H9 (cell line): Measurements from ENCODE around the gene FHIT. TPM values are rescaled to one million over a fixed set of nuclear protein-coding genes. Genes with fewer than 3 reads are reported as not detected.

Experiments
- DNase-seq: peaks from one replicate; pipeline ENCODE4 v3.0.0-alpha.2; 2017
- H2AFZ ChIP-seq: one replicate; pipeline ENCODE4 v1.6.1; 2013; ENCODE audit warnings: mild to moderate bottlenecking, low read length, control low read depth, moderate library complexity
- H2AK5ac ChIP-seq: 2 replicates; pipeline ENCODE4 v1.6.1; 2013; ENCODE audit warnings: low read length, control low read depth, mixed read lengths; ENCODE audit not compliant: insufficient read length
- H2BK120ac ChIP-seq: one replicate; pipeline ENCODE4 v1.6.1; 2013; ENCODE audit warnings: low read depth, mild to moderate bottlenecking, low read length, control low read depth, inconsistent platforms; ENCODE audit not compliant: poor library complexity, severe bottlenecking
- H2BK12ac ChIP-seq: 2 replicates; pipeline ENCODE4 v1.6.1; 2013; ENCODE audit warnings: low read length, control low read depth, mixed read lengths, low read depth; ENCODE audit not compliant: insufficient read length
- H2BK15ac ChIP-seq: 2 replicates; pipeline ENCODE4 v1.6.1; 2013; ENCODE audit warnings: low read depth, low read length, control low read depth
- H2BK20ac ChIP-seq: one replicate; pipeline ENCODE4 v1.6.1; 2013; ENCODE audit warnings: low read depth, mild to moderate bottlenecking, low read length, control low read depth, inconsistent platforms; ENCODE audit not compliant: poor library complexity, severe bottlenecking
- H2BK5ac ChIP-seq: 2 replicates; pipeline ENCODE4 v1.6.1; 2013; ENCODE audit warnings: low read length, control low read depth, mixed read lengths; ENCODE audit not compliant: insufficient read length
- H3K14ac ChIP-seq: 2 replicates; pipeline ENCODE4 v1.6.1; 2013; ENCODE audit warnings: low read length, control low read depth; ENCODE audit not compliant: insufficient read depth
- H3K18ac ChIP-seq: 2 replicates; pipeline ENCODE4 v1.6.1; 2013; ENCODE audit warnings: low read depth, mild to moderate bottlenecking, mixed read lengths, low read length, control low read depth; ENCODE audit not compliant: insufficient read length
- H3K23ac ChIP-seq: 2 replicates; pipeline ENCODE4 v1.6.1; 2013; ENCODE audit warnings: low read length, control low read depth, mixed read lengths, low read depth; ENCODE audit not compliant: insufficient read length
- H3K23me2 ChIP-seq: 2 replicates; pipeline ENCODE4 v1.6.1; 2013; ENCODE audit warnings: low read depth, mild to moderate bottlenecking, mixed read lengths, low read length, control low read depth; ENCODE audit not compliant: insufficient read length, poor library complexity, severe bottlenecking
- H3K27ac ChIP-seq: 2 replicates; pipeline ENCODE4 v1.5.1; 2013; ENCODE audit warnings: low read length, control low read depth, mixed read lengths, low read depth; ENCODE audit not compliant: insufficient read length
- H3K27me3 ChIP-seq: 2 replicates; pipeline ENCODE4 v1.6.1; 2013; ENCODE audit warnings: low read length, control low read depth, inconsistent platforms; ENCODE audit not compliant: insufficient read depth
- H3K4ac ChIP-seq: 2 replicates; pipeline ENCODE4 v1.6.1; 2013; ENCODE audit warnings: low read depth, mild to moderate bottlenecking, control low read depth, inconsistent platforms, low read length, moderate library complexity
- H3K4me1 ChIP-seq: 2 replicates; pipeline ENCODE4 v1.6.1; 2013; ENCODE audit warnings: low read length, control low read depth, inconsistent platforms; ENCODE audit not compliant: insufficient read depth
- H3K4me2 ChIP-seq: 2 replicates; pipeline ENCODE4 v1.6.1; 2013; ENCODE audit warnings: low read length, control low read depth, mixed read lengths; ENCODE audit not compliant: insufficient read length, insufficient read depth
- H3K56ac ChIP-seq: 2 replicates; pipeline ENCODE4 v1.6.1; 2013; ENCODE audit warnings: low read depth, mild to moderate bottlenecking, mixed read lengths, low read length, control low read depth; ENCODE audit not compliant: insufficient read length
- H3K79me1 ChIP-seq: 2 replicates; pipeline ENCODE4 v1.6.1; 2013; ENCODE audit warnings: low read depth, mild to moderate bottlenecking, moderate library complexity, low read length, control low read depth, inconsistent platforms; ENCODE audit not compliant: insufficient read depth, poor library complexity, severe bottlenecking
- H3K79me2 ChIP-seq: 2 replicates; pipeline ENCODE4 v1.6.1; 2013; ENCODE audit warnings: low read length, control low read depth, inconsistent platforms; ENCODE audit not compliant: insufficient read depth
- H3K9ac ChIP-seq: 2 replicates; pipeline ENCODE4 v1.6.1; 2013; ENCODE audit warnings: low read length, control low read depth, mixed read lengths; ENCODE audit not compliant: insufficient read length; ENCODE audit errors: extremely low read depth
- H3K9me3 ChIP-seq: one replicate; pipeline ENCODE4 v1.6.1; 2013; ENCODE audit warnings: low read depth, low read length, inconsistent platforms; ENCODE audit not compliant: control insufficient read depth
- H3T11ph ChIP-seq: one replicate; pipeline ENCODE4 v1.6.1; 2013; ENCODE audit warnings: mild to moderate bottlenecking, low read length, control low read depth, inconsistent platforms
- H4K20me1 ChIP-seq: one replicate; pipeline ENCODE4 v1.6.1; 2013; ENCODE audit not compliant: control insufficient read depth, insufficient read length, insufficient read depth
- H4K5ac ChIP-seq: 2 replicates; pipeline ENCODE4 v1.6.1; 2013; ENCODE audit warnings: low read depth, mild to moderate bottlenecking, mixed read lengths, low read length, control low read depth; ENCODE audit not compliant: insufficient read length
- H4K8ac ChIP-seq: replicated peaks from 2 replicates; pipeline ENCODE4 v1.6.1; 2013; ENCODE audit warnings: low read length, control low read depth, mixed read lengths, low read depth; ENCODE audit not compliant: insufficient read length
- H4K91ac ChIP-seq: 2 replicates; pipeline ENCODE4 v1.6.1; 2013; ENCODE audit warnings: low read depth, mild to moderate bottlenecking, moderate library complexity, mixed read lengths, low read length, control low read depth; ENCODE audit not compliant: insufficient read length
- H3K27ac Mint-ChIP-seq, 3 experiments: 2 replicates in 2 of 3; 3 replicates in 1 of 3; pipeline ENCODE4 v1.8.0; 2020 to 2021; ENCODE audit warnings: mixed read lengths in 3 of 3, mild to moderate bottlenecking in 1 of 3, moderate library complexity in 1 of 3
- H3K27me3 Mint-ChIP-seq: 2 replicates; pipeline ENCODE4 v1.8.0; 2021; ENCODE audit warnings: low read depth, mild to moderate bottlenecking, moderate library complexity, mixed read lengths
- H3K36me3 Mint-ChIP-seq, 3 experiments: 2 replicates in 2 of 3; 3 replicates in 1 of 3; pipeline ENCODE4 v1.8.0; 2020 to 2021; ENCODE audit warnings: low read depth in 3 of 3, mixed read lengths in 3 of 3; ENCODE audit not compliant: insufficient read depth in 1 of 3
- H3K4me1 Mint-ChIP-seq, 2 experiments: 2 replicates each; pipeline ENCODE4 v1.8.0; 2020; ENCODE audit warnings: mixed read lengths in 2 of 2
- H3K4me3 Mint-ChIP-seq, 2 experiments: 2 replicates in 1 of 2; 3 replicates in 1 of 2; pipeline ENCODE4 v1.8.0; 2020 to 2021; ENCODE audit warnings: mild to moderate bottlenecking in 2 of 2, mixed read lengths in 2 of 2, moderate library complexity in 1 of 2
- H3K9me3 Mint-ChIP-seq, 2 experiments: 2 replicates in 1 of 2; 3 replicates in 1 of 2; pipeline ENCODE4 v1.8.0; 2020; ENCODE audit warnings: mild to moderate bottlenecking in 2 of 2, mixed read lengths in 2 of 2, moderate library complexity in 1 of 2
- WGBS: extraction: QIAGEN DNeasy Blood & Tissue Kit; methylation state at CpG from one replicate; pipeline ENCODE4 v1.1.7; 2013; ENCODE audit warnings: missing lambda C conversion rate, low lambda C conversion rate, mixed read lengths; ENCODE audit not compliant: insufficient read length; ENCODE audit errors: extremely low coverage; 5-methylcytosine and 5-hydroxymethylcytosine counted together
- total RNA-seq: library from RNA; stranded (reverse); gene quantifications from 2 replicates; pipeline ENCODE4 v1.2.1, GENCODE V29; 2021
- TF ChIP-seq, protein P1 (sequence below): fragments of 200-600 bp; sonication (generic); conservative IDR thresholded peaks from 3 replicates; pipeline ENCODE4 v1.8.0; 2021; ENCODE audit warnings: antibody characterized with exemption, mild to moderate bottlenecking

The FHIT gene
- total RNA-seq, 1 experiment from 2014 or later = 3.0 TPM

DNA sequence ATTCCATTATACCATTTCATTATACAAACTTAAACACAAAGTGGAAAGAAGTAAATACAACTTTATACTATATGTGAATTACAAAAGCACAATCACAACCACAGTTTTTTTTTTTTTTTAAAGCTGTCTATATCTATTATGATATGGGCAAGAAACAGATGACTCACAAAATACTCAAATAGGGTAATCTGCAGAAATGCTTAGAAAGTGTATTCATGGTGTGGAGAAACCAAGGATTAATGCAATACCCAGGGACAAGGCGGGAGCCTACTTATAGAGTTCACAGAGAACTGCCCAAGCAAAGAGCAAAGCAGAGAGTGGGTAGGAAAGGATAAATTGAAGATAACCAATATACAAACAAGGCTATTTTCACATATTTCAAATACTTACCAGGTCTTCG lies 332.0 kb downstream of the FHIT start:
- no peak for DNase-seq
- H4K8ac ChIP-seq = no peak overlapping the region
- no peak overlapping the region for H3K23ac ChIP-seq
- H3K9me3 ChIP-seq = peaks cover 7% of the 10 kb centered on the region
- H2BK12ac ChIP-seq = no peak overlapping the region
- H3K4me1 Mint-ChIP-seq = no peaks in the 10 kb centered on the region
- no peaks in the 10 kb centered on the region for H3K23me2 ChIP-seq
- H3K27ac Mint-ChIP-seq = no peak overlapping the region
- H3K27me3 ChIP-seq = no peaks in the 10 kb centered on the region
- no peaks in the 10 kb centered on the region for H4K20me1 ChIP-seq
- no peaks in the 10 kb centered on the region for H3K79me1 ChIP-seq
- no peak overlapping the region for H2AK5ac ChIP-seq
- WGBS = no CpG with 5 or more reads among the region's 2 CpGs
- no peak overlapping the region for H3K56ac ChIP-seq
- H2BK120ac ChIP-seq = no peak overlapping the region
- H3K4me2 ChIP-seq = no peak overlapping the region
- H3T11ph ChIP-seq = no peak overlapping the region
- peaks cover 5 to 10% of the 10 kb centered on the region in 2 experiments; a peak in 3 of 5 replicates for H3K9me3 Mint-ChIP-seq
- H3K4me1 ChIP-seq = no peaks in the 10 kb centered on the region
- TF ChIP-seq, protein P1, sequence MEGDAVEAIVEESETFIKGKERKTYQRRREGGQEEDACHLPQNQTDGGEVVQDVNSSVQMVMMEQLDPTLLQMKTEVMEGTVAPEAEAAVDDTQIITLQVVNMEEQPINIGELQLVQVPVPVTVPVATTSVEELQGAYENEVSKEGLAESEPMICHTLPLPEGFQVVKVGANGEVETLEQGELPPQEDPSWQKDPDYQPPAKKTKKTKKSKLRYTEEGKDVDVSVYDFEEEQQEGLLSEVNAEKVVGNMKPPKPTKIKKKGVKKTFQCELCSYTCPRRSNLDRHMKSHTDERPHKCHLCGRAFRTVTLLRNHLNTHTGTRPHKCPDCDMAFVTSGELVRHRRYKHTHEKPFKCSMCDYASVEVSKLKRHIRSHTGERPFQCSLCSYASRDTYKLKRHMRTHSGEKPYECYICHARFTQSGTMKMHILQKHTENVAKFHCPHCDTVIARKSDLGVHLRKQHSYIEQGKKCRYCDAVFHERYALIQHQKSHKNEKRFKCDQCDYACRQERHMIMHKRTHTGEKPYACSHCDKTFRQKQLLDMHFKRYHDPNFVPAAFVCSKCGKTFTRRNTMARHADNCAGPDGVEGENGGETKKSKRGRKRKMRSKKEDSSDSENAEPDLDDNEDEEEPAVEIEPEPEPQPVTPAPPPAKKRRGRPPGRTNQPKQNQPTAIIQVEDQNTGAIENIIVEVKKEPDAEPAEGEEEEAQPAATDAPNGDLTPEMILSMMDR = no peak
- no peak overlapping the region for H2BK15ac ChIP-seq
- H3K4me3 Mint-ChIP-seq = no peak overlapping the region
- H3K14ac ChIP-seq = no peak overlapping the region
- no peaks in the 10 kb centered on the region for H3K79me2 ChIP-seq
- H2BK5ac ChIP-seq = no peak overlapping the region
- H2BK20ac ChIP-seq = no peak overlapping the region
- no peak overlapping the region for H3K4ac ChIP-seq
- no peak overlapping the region for H3K18ac ChIP-seq
- peaks cover 0 to 12% (median 10%) of the 10 kb centered on the region in 3 experiments; a peak in 5 of 7 replicates for H3K36me3 Mint-ChIP-seq
- H2AFZ ChIP-seq = no peak overlapping the region
- H4K5ac ChIP-seq = no peak overlapping the region
- no peaks in the 10 kb centered on the region for H3K27me3 Mint-ChIP-seq
- H4K91ac ChIP-seq = no peak overlapping the region
- no peak overlapping the region for H3K9ac ChIP-seq
- no peak overlapping the region for H3K27ac ChIP-seq
